HPDE6-E6E7 (cell line): Measurements from ENCODE around the gene STXBP3.
"Not testable (repeated sequence)": the region's sequence is repeated elsewhere in the genome, so short reads cannot be mapped to it uniquely, and the experiment has no call there.

Experiments used
- DNase-seq: peaks from one replicate; pipeline ENCODE4 v3.0.0; 2011; ENCODE audit warnings: missing footprints; ENCODE audit errors: extremely low spot score

Gene STXBP3

GRCh38 chr1:108746382-108747170, at the start of gene STXBP3:
Gene STXBP3 (plus strand): TSS chr1:108746674. CDS start chr1:108746738, 64 bp downstream.
- DNase-seq: peak; percentile 88

GRCh38 chr1:108699375-108700332, 46.8 kb upstream of the STXBP3 start:
- no peak for DNase-seq

GRCh38 chr1:108701176-108701849, 45.2 kb upstream of the STXBP3 start:
- no peak for DNase-seq

- DNase-seq: not testable (repeated sequence)
Measured at GRCh38 chr1:108702109-108702508, 44.4 kb upstream of the STXBP3 start.

GRCh38 chr1:108703939-108704338, 42.5 kb upstream of the STXBP3 start:
- DNase-seq: no peak

GRCh38 chr1:108704496-108704895, 42.0 kb upstream of the STXBP3 start:
- no peak for DNase-seq

- DNase-seq: no peak
Measured at GRCh38 chr1:108706643-108707042, 39.8 kb upstream of the STXBP3 start.

GRCh38 chr1:108708691-108709660, 37.5 kb upstream of the STXBP3 start:
- no peak for DNase-seq

- DNase-seq: no peak
Measured at GRCh38 chr1:108712606-108713150, 33.8 kb upstream of the STXBP3 start, which contains the start of gene FNDC7. Gene FNDC7 (plus strand): TSS chr1:108712908. CDS start chr1:108712934, 26 bp downstream.

- DNase-seq: no peak
Measured at GRCh38 chr1:108715932-108716331, 30.5 kb upstream of the STXBP3 start.

- no peak for DNase-seq
Measured at GRCh38 chr1:108716437-108717230, 29.8 kb upstream of the STXBP3 start.

- DNase-seq: no peak
Measured at GRCh38 chr1:108717774-108718316, 28.6 kb upstream of the STXBP3 start.

GRCh38 chr1:108718927-108719655, 27.4 kb upstream of the STXBP3 start:
- no peak for DNase-seq

- DNase-seq: peak; percentile 79
Measured at GRCh38 chr1:108719656-108720435, 26.6 kb upstream of the STXBP3 start.

- DNase-seq: no peak
Measured at GRCh38 chr1:108722292-108722691, 24.2 kb upstream of the STXBP3 start.

- no peak for DNase-seq
Measured at GRCh38 chr1:108725906-108726305, 20.6 kb upstream of the STXBP3 start.

GRCh38 chr1:108728327-108728923, 18.0 kb upstream of the STXBP3 start:
- no peak for DNase-seq
